NCI-H460 (cell line): ENCODE data around the gene DLG5. TPM values are rescaled to one million over a fixed set of nuclear protein-coding genes. Genes with fewer than 3 reads are reported as not detected.

Source experiments
- DNase-seq: peaks from one replicate; pipeline ENCODE4 v3.0.0-alpha.2; 2016; ENCODE audit warnings: low read depth; ENCODE audit errors: extremely low read depth
- total RNA-seq: library from RNA; depleted of rRNA; stranded (reverse); fragments of >200 nt; shearing (Covaris generic); gene quantifications from 2 replicates; pipeline ENCODE4 v1.2.3, GENCODE V29; 2014

DLG5 gene
- total RNA-seq, 1 experiment from 2014 or later: 15.7 TPM

- no peak for DNase-seq
Measured at GRCh38 chr10:77955136-77955535, 28.6 kb upstream of the DLG5 start.

DNA sequence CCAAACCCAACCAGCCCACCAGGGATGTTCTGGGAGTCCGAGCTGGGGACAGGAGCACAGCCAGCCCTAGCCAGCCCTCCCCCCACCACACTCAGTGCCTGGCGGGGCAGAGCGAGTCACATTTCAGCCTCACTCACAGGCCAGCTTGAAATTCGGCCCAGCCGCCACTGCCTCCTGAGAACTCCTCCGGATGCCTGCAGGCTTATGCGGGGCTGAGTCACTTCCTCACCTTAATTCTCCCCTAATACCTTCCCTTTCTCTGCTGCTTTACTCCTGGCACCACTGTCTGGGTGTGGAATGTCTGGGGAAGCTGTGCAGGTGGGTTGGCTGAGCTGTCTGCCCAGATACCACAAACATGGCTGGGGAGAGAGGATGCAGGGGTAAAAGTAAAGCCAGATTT, 22.6 kb upstream of the DLG5 start:
- DNase-seq: no peak

GRCh38 chr10:77946084-77946483, 19.5 kb upstream of the DLG5 start:
- no peak for DNase-seq

- DNase-seq: no peak
Measured at GRCh38 chr10:77944519-77944918, 18.0 kb upstream of the DLG5 start.

DNA sequence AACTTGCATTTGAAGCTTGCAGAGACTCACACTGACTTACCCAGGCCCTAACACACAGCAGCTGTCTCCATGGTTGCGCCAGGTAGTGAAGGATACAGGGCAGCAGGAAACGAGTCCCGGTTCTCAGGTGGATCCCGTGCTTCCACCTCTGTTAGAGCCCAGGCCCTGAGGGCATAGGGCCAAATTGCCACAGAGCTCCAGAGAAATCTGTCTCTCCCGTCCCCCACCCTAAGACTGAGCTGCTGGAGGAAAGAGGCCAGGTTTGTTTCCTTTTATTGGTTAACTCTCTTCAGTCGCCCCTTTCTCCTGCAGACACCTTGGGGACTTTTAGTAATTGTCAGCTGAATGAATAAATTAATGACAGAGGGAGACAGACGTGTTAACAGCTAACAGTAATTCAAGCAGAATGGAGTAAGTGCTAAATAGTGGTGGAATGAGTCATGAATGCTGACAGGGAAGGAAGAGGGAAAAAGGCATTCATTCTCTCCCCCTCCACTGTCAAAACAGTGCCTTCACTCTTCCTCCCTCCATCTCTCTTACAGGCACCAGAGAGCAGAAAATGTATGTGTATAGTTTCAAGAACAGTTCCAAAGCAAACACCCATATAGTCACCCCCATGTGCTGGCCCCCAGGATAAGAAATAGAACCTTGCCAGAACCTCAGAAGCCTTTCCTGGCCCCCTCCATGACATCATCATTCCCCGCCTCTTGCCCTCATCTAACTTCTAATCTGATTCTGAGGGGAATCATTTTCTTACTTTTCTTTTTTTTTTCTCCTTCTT, 16.8 kb upstream of the DLG5 start:
- peak; percentile 74 for DNase-seq

- no peak for DNase-seq
Measured at GRCh38 chr10:77941790-77942189, 15.2 kb upstream of the DLG5 start.

DNA sequence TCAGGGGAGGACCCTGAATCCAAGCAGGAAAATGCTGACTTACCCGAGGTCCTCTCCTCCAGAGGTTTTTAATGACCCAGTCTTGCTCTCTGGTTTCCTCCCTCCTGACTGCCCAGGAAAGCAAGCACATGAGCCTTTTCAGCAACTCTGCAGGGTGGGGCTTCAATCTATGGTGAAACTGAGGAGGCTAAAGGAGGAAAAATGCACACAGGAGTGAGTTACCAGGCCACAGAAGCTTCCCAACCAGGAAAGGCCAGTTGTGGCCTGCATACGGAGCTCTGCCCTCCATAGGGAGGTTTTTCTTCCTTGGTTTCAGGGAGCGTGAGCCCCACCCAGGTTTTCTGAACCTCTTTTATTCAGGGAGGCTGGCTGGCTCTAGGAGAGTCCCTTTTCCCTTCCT, 14.1 kb upstream of the DLG5 start:
- DNase-seq: no peak

DNA sequence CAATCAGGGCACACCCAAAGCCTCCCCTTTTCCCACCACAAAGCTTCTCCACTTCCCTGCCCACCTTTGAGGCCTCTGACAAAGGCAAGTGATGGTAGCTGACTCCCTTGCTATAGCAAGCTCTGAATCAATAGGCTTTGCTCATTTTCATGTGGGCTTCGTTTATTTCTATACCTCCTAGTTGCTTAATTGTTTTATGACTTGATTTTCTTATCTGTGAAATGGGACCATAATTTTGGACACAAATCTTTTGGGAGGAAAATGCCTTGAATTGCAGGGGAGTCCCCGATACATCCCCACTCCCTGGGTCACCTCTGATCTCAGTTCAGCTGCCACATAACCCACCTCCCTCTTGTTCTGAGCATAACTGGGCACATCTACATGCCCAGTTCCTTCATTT, 13.7 kb upstream of the DLG5 start:
- DNase-seq: no peak

DNA sequence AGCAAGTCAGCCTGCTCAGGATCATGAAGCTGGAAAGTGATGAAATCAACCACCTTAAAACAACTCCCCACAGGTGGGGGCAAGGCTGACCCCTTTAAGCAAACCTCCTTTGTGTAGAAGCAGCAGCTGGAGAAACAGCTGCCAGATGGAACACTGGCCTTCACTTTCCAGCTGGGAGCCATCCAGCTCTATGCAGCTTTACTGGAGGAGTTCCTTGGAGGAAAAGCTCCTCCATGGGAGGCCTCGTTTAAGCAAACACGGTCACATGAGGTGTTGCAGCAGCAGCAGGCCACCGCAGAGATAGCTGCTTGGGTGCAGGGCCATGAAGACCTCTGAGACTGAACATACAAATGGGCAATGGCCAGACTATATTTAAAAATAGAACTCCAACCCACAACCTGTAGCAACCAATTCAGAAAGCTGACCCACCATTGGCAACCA, 13.0 kb upstream of the DLG5 start:
- no peak for DNase-seq

DNA sequence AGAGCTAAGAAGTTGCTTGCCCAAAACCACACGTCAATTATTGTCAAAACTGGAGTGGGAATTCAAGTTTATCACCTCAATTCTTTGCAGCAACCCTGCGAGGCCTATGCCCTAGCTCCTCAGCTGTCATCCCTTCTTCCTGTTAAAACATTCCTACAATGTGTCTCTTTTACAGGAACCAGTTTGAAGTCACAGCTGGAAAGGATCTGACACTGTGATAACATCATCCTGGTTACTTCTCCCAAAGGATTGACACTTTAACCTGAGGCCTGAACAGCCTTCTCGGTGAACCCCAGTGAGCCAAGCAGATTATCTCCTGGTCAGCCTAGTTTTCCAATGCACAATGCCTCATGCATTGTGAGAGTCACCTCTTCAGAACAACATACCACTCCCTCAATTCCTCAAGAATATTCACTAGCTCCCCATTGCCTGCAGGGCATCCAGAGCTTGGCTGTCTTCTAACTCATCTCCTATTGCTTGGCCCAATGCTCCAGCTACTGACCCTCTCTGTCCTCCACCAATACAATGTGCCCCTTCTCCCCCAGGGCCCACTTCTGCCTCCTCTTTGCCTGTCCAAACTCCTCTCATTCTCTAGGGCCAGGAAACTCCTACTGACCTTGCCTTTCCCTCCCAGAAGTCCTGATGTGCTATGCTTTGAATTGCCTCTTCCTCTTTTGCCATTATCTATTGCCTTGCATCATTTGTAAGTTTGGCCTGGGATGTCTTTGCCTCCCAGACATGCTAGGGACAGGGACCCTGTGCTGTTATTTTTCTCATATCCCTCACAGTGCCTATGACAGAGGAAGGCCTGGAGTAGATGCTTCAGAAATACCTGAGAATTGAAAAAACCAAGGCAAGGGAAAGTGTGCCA, 10.4 kb upstream of the DLG5 start:
- DNase-seq: no peak

DNA sequence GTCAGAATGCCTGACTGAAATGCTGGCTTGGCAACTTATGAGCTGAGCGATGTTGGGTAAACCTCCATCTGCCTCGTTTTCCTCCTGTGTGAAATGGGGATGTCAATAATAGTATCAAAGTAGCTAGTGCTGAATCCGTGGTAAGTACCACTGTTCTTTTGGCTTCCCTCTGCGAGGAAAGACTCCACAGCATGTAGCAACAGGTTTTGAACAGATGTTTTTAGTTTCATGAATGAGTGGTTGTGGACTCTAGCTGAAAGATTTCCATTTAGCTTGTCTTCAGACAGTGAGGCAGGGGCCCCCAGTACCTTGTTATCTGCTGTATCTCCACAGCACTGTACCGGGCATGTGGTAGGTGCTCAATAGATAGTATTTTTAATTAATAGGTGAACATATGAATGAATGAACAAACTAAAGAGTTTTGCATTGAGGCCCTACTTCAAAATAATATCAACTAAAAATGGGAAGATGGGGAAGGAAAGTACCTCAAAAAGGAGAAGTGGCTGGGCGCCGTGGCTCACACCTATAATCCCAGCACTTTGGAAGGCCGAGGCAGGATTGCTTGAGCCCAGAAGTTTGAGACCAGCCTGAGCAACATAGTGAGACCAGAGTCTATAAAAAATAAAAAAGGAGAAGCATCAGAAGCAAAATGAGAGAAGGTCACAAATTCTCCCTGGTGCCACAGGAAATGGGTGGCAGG, 5.6 kb upstream of the DLG5 start:
- DNase-seq: no peak

GRCh38 chr10:77927402-77928246, 1.1 kb upstream of the DLG5 start:
- DNase-seq: no peak

- DNase-seq: no peak
Measured at GRCh38 chr10:77925795-77926565, 575 bp downstream of the DLG5 start.

DNA sequence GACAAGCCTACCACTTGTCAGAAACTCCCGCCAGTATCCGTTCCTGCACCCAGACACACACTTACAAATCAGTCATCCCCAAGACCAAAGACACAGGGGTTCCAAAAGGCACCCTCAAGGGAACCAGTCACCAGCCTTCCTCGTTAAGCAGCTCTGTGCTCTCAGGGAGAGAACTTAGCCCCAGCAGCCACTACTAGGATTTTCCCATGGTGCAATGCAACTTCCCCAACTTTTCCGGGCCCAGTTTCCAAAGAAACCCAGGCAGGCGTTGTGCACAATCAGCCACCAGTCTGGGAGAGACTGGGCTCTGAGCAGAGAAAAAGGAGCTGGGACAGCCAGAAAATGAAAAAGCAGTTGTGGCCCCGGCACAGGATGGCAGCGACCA, 1.2 kb downstream of the DLG5 start:
- no peak for DNase-seq

DNA sequence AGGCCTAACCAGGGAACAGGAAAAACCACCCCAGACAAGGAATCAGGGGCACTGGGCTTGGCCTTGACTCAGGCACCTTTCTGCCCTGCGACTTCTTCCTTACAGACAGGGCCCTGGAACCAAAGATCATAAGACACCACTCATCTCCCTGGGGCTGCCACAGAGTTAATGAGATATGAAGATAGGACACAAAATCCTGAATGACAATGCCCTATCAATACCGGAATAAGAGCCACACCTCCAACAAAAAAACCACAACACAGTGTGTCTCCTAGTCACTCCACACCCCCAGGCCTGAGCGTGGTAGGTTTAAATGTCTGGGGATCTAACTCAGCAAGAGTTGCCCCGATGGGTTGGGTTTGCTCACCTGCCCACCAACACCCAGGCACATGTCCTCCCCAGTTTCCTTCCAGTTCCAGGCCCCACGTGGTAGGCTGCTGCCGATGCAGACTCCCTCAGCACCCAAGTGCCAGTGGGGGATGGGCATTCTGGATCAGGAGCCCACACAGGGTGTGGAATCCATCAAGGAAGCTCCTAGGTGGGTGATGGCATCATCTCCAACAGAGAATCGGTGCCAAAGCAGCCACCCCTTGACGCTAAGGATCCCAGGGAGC, 3.9 kb downstream of the DLG5 start:
- no peak for DNase-seq

DNA sequence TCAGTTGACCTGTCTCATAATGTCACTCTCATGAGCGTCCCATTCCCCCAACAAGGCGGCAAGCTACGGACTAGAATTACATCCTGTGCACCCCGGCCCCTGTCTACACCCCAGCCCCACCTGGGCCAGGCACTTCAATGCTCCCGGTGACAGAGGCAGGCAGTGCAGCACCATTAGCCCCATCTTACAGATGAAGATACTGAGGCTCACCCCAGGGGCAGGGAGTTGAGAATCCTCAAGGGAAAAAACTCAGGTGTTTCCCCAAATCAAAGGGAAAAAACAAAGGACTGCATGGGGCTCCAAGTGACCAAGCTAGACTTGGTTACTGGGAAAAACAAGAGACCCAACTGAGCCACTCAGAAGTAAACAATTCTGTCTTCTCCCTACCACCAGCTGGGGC, 4.5 kb downstream of the DLG5 start:
- DNase-seq: no peak

DNA sequence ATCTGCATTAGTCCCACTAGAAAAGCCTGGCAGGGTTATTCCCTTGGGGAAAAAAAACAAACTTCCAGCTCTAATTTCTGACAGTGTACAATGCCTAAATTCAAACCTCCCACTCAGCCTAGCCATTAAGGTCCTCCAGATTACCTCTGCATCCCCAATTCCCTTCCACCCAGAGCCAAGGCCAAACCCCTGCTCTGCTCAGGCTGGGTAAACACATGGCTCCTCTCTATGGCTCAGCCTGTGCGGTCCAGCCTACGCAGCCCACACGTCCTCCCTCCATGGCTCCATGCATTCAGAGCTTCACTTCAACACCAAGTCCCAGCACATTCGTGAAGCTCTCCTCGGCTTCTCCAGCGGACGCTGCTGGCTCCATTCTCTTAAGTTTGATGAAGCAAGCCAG, 5.2 kb downstream of the DLG5 start:
- no peak for DNase-seq

GRCh38 chr10:77920495-77920894, 6.1 kb downstream of the DLG5 start:
- no peak for DNase-seq

GRCh38 chr10:77919713-77920108, 6.8 kb downstream of the DLG5 start:
- DNase-seq: no peak
